Measurements from ENCODE around the gene REXO1. TPM values are rescaled to one million over a fixed set of nuclear protein-coding genes. Genes with fewer than 3 reads are reported as not detected.
A peak's percentile ranks its signal among the peaks of the same experiment; 100 is the strongest.

Gene REXO1
- total and polyA plus RNA-seq, 2 of the 13 experiments (the other 11 are each of a cell fraction or from before 2014, with no cell fraction given), result 5.0 to 11.2 TPM

GRCh38 chr19:1860821-1861598, 12.7 kb upstream of the REXO1 start:
- Histone ChIP-seq H3K4me3 (replicated peaks in 1 of 3; ENCODE audit: insufficient read depth in 1 of 3, low read depth in 2 of 3, low read length in 3 of 3) (peak overlapping the region; percentile 89 to 95 (median 91)), H3K27me3 (ENCODE audit: control insufficient read depth in 1 of 2, insufficient read depth in 2 of 2, low read length in 2 of 2) (no peaks in the 10 kb centered on the region; a peak in 1 of 5 replicates), H3K4me1 (ENCODE audit: insufficient read depth, low read length) (peaks cover 54% of the 10 kb centered on the region), H3K36me3 (replicated peaks in 1 of 2; ENCODE audit: control insufficient read depth in 1 of 2, insufficient read depth in 2 of 2, low read length in 2 of 2) (no peaks in the 10 kb centered on the region), H3K79me2 (ENCODE audit: insufficient read depth, low read length) (peaks cover 56% of the 10 kb centered on the region), H3K9ac (ENCODE audit: insufficient read depth, low read depth, low read length) (peak overlapping the region; percentile 84), H3K27ac (ENCODE audit: extremely low read length, insufficient read depth, low read length) (peak overlapping the region; percentile 80), H4K20me1 (ENCODE audit: insufficient read depth, low read length) (peaks cover 43% of the 10 kb centered on the region), H2AFZ (ENCODE audit: low read length) (no peak overlapping the region), H3K4me2 (ENCODE audit: low read depth, low read length) (peak overlapping the region; percentile 81), H3K9me3 (ENCODE audit: low read length) (no peaks in the 10 kb centered on the region)
- CTCF ChIA-PET (ENCODE audit: low intra/inter-chr PET ratio, low total read pairs), result no interaction called here
- WGBS (ENCODE audit: low lambda C conversion rate), result 2% methylated on average over 21 of the region's 28 CpGs
- TF ChIP-seq HMG20B (CRISPR knock-in tag; conservative IDR thresholded peaks at IDR 0.05), result no peak
- TF ChIP-seq HNF1B (CRISPR knock-in tag; IDR thresholded peaks at IDR 0.05), result no peak
- no peak for TF ChIP-seq JDP2 (CRISPR knock-in tag; IDR thresholded peaks at IDR 0.05; ENCODE audit: borderline replicate concordance)
- TF ChIP-seq RBM39 (IDR thresholded peaks at IDR 0.05; ENCODE audit: low read depth, low read length, poor library complexity, severe bottlenecking), result peak; percentile 9
- no peak for TF ChIP-seq KLF12 (CRISPR knock-in tag; IDR thresholded peaks at IDR 0.05; ENCODE audit: borderline replicate concordance)
- TF ChIP-seq U2AF2 (IDR thresholded peaks at IDR 0.05; ENCODE audit: low read depth, low read length), result 0 out of 2 replicates have a peak, but pooled peaks have one; percentile 0
- TF ChIP-seq ZKSCAN5 (CRISPR knock-in tag; IDR thresholded peaks at IDR 0.05), result no peak
- TF ChIP-seq XBP1 (CRISPR knock-in tag; IDR thresholded peaks at IDR 0.05), result no peak
- no peak for TF ChIP-seq ZNF33A (CRISPR knock-in tag; IDR thresholded peaks at IDR 0.05; ENCODE audit: borderline replicate concordance)
- TF ChIP-seq ZBTB14 (CRISPR knock-in tag; IDR thresholded peaks at IDR 0.05), result 0 out of 2 replicates have a peak, but pooled peaks have one; percentile 18
- POLR2A ChIA-PET, result no interaction called here
- intact Hi-C loops (cut with micrococcal nuclease; ENCODE audit: unreplicated experiment), result no loop called here
- FAIRE-seq (no peak), DNase-seq (ENCODE audit: low spot score) (no peak), ATAC-seq (no peak)
- in situ Hi-C loops (cut with HindIII; ENCODE audit: extremely low pct_ligation_motif_present, low pct_unique_long_range_greater_than_20kb), result no loop called here
- BruUV-seq (replicated peaks), result no TSS peak

All from HepG2 (cell line).